Measurements from ENCODE around the gene CEACAM19.
A peak's percentile ranks its signal among the peaks of the same experiment; 100 is the strongest.

GRCh38 chr19:44653977-44654774, 17.1 kb upstream of the CEACAM19 start:
- TF ChIP-seq POLR2A (IDR thresholded peaks at IDR 0.05): no peak
- TF ChIP-seq, protein P1, sequence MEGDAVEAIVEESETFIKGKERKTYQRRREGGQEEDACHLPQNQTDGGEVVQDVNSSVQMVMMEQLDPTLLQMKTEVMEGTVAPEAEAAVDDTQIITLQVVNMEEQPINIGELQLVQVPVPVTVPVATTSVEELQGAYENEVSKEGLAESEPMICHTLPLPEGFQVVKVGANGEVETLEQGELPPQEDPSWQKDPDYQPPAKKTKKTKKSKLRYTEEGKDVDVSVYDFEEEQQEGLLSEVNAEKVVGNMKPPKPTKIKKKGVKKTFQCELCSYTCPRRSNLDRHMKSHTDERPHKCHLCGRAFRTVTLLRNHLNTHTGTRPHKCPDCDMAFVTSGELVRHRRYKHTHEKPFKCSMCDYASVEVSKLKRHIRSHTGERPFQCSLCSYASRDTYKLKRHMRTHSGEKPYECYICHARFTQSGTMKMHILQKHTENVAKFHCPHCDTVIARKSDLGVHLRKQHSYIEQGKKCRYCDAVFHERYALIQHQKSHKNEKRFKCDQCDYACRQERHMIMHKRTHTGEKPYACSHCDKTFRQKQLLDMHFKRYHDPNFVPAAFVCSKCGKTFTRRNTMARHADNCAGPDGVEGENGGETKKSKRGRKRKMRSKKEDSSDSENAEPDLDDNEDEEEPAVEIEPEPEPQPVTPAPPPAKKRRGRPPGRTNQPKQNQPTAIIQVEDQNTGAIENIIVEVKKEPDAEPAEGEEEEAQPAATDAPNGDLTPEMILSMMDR (IDR thresholded peaks at IDR 0.05 in 8 of 11, conservative IDR thresholded peaks at IDR 0.05 in 3 of 11): peak; percentile 65 to 90 (median 75)
- TF ChIP-seq POLR2AphosphoS5 (IDR thresholded peaks at IDR 0.05): peak; percentile 58 to 76 (median 69)

Data from spleen (tissue), 7 donors.